Right lung (tissue), 5 donors: ENCODE results near the gene CREB3L1. TPM values are rescaled to one million over a fixed set of nuclear protein-coding genes. Genes with fewer than 3 reads are reported as not detected.
"Not testable (repeated sequence)": the region's sequence is repeated elsewhere in the genome, so short reads cannot be mapped to it uniquely, and the experiment has no call there.

Source experiments
- DNase-seq, 2 donors: peaks; one replicate each; pipeline ENCODE4 v3.0.0-alpha.2; 2013
- polyA plus RNA-seq, 5 donors: library from polyadenylated mRNA; unstranded; fragments of 120-200 nt; gene quantifications; one replicate each; pipeline versions ENCODE4 v1.2.1 to v1.2.3, GENCODE V29; 2013; ENCODE audit warnings: inconsistent platforms in 1 of 5, low replicate concordance in 1 of 5; ENCODE audit not compliant: insufficient read length in 5 of 5, insufficient read depth in 1 of 5

CREB3L1 gene
- polyA plus RNA-seq, 5 donors: 14.1 to 32.1 (median 21.2) TPM

DNA sequence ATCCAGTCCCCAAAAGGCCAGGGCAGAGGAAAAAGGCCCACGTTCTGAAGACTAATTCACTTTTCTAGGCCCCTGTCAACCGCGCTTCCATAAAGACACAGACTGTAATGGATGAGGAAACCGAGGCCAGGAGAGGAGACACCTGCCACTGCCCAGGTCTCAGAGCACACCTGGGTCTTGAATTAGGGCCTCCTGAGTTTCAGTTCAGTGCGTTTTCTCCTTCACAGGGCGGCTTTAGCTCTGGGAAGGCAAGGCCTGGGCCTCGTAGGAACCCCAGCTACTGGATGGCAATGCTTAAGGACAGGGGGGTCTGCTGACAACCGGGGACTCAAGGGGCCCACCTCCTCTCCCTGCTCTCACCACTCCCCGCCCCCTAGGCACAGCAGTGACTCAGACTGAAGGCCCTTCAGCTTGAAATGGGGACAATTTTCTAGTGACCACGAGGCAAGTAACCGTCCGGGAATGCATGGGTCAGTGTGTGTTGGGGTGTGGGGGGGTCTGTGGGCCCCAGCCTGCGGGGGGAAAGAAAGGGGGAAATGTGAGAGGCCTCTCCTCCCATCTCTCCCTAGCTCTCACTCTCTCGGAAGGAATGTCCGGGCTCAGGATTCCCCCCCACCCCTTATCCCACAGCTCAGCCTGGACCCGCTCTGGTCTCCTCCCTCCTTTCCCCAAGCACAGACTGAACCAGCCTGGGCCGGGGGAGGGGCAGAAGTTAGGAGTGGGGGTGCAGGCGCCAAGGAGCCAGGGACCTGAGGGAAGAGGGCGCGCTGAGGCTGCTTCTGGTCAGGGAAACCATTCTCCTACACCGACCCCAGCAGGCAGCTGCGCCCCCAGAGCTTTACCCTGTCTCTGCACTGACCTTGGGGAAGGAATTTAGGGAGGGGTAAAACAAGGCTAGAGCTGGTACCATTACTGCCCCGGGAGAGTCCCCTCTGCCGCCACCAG lies 17.2 kb downstream of the CREB3L1 start:
- no peak for DNase-seq

DNA sequence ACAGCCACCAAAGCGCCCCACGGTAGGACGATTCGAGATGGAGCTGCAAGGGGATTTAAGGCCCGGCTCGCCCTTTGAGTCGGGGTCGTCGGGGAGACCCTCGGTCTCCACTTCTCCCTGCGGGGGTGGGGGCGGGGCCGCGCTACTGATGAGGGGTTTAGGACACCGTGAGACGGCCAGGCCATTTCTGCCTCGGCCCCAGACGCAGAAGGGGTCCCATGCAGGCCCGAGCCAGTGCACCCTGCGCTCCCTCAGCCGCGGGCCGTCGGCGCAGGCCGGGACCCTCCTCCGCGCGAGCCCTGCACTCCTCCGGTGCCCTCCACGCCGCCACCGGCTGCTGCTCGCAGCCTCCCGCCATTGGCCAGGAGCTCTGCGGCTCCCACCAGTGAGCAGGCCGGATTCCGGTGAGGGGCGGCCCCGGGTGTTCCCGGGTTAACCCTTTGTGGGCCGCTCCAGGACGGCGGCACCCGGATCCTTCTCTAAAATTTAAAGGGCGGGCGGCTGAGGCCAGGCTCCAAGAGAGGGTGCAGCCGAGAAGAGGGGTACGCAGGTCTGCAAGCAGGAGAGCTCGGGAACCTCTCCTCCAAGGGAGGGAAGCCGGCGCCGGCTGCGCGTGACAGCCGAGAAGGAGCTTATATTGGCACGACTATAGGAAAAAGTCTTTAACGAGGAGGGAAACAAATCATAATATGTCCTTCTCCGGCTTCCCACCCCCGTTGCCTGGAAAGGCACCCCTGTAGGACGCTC lies 18.0 kb downstream of the CREB3L1 start:
- peak in 1 of 2 donors; percentile 82 for DNase-seq

DNA sequence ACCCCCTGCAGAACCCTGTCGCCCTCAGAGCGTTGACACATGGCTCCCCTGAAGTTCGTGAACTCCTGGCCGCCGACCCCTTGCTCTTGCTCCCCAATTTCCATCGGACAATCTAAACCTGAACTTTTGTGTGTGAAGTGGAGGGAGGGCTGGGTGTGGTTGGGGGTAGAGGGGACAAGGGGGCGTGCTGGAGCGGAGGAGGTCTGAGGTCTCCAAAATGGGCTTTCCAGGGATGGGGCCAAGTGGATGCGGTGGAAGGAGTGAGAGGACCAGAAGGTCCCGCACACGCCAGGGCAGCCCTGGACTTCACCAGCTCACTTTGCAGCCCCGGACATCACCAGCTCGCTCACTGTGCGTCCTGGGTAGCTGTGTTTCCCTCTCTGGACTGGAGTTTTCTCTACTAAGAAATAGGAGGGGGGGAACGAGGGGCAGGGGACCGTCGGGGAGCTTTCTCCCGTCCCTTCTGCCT lies 18.6 kb downstream of the CREB3L1 start:
- DNase-seq: no peak

DNA sequence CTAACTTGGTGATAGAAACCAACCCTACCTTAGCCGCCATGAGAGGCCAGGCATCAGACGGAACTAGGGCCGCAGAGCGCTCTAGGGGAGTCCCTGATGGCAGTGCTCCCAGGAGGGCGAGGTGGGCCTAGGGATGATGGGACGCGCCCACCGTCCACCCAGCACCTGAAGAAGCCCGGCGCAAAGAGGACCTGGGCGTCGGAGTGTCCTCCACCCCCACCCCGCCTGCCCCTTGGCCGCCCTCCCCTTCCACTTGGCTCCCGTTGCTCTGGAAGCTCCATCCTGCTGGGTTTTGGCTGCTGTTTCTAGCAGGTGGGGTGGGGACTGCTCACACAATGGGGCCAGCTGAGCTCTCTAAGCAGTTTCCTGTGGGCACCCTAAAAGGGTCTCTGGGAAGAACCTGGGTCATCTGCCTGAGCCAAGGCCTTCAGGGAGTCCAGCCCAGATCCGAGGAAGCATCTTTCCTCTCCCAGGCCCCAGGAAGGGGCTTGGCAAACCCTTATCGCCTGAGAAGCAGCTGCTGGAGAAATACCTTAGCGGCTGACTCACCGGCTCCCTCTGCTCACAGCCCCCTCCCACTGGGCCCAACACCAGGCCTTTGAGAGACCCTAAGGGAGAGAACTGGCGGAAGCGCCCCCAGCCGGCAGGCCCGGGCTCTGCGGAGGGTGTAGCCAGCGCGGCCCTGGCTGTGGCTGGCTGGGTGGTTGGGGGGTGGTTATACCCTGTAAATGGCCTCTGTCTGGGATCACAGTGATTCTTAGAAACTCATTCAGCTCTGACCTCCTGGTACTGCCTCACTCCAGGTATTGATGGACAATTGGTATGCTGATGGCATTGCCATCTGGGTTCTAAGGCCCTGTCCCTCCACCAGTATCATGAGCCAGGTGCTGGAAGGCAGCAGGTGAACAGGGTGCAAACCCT lies 19.3 kb downstream of the CREB3L1 start:
- no peak for DNase-seq

DNA sequence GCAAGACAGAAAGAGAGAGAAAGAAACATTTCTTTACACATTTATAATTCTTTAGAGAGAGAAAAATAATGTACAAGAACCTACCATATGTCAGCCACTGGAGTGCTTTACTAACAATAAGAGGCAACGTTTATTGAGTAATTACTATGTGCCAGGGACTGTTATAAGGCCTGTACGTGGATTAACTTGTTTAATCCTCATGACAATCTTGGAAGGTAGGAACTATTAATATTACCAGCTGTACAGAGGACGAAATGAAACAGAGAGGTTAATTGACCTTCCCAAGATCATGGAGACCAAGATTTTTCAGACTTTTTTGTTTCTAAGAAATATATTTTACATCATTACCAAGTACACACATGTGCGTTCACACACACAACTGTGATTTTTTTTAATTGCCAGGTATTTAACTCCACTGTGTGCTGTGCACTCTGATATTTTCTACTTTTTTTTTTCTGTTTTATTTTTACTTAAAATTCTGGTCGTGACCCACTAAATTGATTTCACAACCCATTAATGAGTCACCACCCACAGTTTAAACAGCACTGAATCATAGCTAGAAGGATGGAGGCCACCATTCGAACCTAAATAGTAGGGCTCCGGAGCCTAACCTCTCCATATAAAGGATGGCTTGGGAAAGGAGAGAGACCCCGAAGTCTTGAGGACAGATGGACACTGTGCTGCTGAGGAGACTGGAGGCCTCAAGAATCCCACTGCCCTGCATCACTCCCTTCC lies 21.4 kb downstream of the CREB3L1 start:
- no peak for DNase-seq

DNA sequence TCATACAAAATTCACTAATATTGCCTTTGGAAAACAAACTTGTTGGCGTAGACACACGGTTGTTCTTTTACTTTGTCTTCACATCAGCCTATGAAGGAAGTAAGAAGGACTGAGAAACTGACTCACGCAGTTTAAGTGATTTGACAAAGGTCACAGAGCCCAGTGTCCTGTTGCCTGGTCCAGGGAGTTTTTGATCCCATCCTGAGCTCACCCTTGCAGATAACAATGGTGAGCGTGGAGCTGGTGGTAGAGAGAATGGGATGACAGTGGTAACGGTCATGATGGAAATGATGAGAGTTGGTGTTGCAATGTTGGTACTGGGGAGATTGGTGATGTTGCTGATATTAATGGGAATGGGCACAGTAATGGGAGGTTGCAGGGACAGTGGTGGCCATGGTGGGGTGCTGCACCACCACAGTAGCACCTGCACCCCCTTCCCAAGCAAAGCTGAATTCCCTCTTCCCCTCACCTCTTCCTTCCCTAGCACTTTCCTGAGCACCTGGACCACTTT lies 22.0 kb downstream of the CREB3L1 start:
- DNase-seq: no peak

DNA sequence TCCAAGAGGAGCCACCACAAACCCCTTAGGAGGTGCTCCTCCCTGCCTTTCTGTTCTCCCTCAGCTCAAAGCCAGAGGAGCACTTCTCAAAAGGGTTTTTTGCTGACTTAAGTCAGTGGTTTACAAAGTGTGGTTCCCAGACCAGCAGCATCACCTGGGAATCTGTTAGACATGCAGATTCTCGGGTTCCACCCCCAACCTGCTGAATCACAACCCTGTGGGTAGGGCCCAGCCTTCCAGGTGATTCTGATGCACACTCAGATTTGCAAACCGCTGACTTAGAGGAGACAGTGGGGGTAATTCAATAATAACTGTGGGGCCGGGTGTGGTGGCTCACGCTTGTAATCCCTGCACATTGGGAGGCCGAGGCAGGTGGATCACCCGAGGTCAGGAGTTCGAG lies 22.8 kb downstream of the CREB3L1 start:
- DNase-seq: no peak

DNA sequence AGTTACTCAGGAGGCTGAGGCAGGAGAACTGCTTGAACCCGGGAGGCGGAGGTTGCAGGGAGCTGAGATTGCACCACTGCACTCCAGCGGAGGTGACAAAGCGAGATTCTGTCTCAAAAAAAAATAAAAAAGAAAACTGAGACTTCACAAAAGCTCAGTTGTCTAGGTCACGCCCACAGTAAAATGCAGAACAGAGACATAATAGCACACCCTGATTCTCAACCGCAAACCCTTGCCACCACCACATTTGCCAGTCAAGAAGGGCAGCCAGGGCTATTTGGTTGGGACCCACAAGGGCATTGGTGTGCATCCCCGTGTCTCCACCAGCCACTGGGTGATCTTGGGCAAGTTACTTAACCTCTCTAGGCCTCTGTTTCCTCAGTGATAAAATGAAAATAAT lies 25.4 kb downstream of the CREB3L1 start:
- DNase-seq: no peak

DNA sequence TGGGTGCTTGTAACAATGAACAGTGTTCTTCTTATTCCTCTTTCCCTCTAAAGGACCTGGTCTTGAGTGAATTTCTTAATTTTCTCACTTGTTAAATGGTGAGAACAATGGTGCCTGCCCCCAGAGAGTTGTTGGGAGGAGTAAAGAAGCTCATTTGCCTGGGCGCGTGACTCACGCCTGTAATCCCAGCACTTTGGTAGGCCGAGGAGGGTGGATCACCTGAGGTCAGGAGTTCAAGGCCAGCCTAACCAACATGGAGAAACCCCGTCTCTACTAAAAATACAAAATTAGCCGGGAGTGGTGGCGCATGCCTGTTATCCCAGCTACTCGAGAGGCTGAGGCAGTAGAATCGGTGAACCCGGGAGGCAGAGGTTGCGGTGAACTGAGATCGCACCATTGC lies 26.6 kb downstream of the CREB3L1 start:
- not testable (repeated sequence) for DNase-seq

DNA sequence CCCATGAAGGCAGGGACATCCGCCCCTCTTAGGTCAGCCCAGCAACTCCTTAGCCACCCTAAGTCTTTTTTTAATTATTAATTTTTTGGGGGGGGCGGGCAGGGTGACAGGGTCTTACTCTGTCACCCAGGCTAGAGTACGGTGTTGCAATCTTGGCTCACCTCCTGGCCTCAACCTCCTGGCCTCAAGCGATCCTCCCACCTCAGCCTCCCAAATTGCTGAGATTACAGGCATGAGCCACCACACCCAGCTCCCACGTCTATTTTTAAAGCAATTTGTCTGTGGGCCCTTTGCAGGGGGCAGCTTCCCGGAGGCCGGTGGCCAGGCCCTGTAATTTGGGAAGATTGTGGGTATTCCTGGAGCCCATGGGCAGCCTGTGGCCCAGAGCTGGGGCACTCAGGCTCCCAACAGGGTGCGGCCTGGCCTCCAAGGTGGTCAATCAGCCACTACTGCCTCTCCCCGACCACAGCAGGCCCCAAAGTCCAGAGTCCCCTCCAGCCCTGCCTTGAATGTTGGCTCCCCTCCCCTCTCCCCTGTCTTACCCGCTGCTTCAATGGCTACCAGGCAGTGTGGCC lies 27.2 kb downstream of the CREB3L1 start:
- DNase-seq: no peak

DNA sequence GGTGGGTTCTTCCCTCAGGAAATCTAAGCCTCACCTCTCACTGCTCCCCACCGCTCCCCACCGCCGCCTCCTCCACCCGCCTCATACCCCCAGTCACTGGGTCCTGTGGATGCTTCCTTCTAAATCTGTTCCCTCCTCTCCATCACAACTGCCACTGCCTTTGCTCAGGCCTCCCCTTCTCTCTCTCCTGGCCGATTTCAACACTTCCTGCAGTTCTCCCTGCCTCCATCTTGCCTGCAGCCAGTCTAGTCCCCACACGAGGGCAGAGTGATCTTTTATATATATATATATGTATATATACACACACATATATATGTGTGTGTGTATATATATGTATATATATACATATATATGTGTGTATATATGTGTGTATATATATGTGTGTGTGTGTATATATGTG lies 27.8 kb downstream of the CREB3L1 start:
- DNase-seq: no peak

DNA sequence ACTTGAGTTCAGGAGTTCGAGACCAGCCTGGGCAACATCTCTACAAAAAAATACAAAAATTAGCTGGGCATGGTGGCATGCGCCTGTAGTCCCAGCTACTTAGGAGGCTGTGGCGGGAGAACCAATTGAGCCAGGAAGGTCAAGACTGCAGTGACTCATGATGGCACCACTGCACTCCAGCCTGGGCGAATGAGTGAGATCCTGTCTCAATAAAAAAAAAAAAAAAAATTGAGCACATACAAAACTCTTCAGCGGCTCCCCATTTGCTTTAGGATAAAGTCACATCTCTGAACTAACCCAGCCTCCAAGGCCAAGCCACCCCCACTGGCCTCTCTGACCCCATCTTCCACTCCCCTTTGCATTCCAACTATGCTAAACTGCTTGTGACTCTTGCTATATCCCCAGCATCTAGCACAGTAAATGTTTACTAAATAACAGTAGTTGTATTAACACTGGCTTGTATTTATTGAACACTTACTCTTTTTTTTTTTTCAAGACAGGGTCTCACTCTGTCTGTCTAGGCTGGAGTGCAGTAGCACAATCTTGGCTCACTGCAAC lies 28.9 kb downstream of the CREB3L1 start:
- no peak for DNase-seq

DNA sequence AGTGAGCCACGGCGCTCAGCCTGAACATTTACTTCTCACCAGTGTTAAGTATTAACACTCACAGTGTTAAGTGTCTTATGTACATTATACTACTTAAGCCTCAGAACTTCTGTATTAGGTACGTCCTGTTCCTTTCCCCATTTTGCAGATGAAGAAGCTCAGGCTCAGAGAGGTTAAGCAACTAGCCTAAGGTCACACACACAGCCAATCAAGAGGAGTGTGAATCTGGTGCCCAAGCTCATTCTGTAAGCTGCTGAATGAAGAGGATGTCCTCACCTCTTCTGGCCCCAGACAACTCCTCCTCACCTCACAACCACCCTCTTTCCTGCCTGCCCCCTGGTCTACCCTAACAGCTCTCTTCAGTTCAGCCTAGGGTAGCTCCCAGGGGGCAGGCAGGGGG lies 29.9 kb downstream of the CREB3L1 start:
- no peak for DNase-seq

DNA sequence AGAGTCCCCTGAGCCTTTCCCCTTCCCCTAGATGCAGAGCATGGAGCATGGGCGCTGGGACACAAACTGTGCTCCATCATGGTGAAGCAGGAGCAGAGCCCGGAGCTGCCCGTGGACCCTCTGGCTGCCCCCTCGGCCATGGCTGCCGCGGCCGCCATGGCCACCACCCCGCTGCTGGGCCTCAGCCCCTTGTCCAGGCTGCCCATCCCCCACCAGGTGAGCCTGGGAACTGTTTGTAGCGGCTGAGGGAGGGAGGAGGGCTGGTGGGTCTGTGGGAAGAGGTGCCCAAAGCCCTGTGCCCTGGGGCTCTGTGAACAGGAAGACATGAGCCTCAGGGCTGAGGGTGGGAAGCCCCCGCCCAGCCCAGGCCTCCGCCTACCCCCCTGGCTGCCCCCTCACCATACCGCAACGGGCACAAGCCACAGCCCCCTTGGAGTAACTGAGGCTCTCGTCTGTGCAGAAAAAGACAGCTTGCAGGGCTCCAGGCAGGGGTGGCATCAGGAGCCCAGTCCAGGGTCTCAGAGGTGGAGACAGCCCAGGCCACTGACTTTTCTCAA lies 30.4 kb downstream of the CREB3L1 start:
- no peak for DNase-seq

DNA sequence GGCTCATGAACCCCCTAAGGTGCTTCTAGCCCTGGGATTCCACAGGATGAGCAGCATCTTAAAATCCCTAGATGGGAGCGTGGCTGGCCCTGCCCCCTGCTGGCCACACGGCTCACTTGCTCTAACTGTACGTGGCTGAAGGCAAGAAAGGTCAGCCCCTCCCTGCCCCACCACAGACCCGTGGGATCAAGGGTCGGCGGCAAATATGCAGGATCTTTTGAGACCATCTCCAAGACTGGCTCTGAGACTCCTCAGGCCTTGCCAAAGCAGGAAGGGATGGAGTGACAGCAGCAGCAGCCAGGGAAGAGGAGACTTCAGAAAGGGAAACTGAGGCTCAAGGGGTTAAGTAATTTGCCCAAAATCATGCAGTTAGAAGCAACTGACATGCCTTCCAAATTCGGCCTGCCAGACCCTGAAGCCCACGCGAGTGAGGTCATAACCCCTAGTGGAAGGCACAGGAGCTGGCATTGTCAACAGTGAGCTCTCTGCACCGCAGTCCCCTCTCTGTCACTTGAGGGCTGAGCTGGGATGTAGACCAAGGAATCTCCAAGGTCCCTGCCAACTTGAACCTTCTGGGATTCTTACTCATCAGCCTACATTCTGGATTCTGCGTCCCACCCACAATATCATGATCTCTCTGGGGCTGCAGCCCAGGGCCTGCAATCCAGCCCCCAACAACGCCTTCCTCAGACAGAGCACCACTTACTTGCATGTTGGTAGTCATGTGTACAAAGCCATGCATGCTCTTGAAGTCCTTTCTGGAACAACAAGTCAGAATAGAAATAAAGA lies 31.4 kb downstream of the CREB3L1 start:
- DNase-seq: no peak

DNA sequence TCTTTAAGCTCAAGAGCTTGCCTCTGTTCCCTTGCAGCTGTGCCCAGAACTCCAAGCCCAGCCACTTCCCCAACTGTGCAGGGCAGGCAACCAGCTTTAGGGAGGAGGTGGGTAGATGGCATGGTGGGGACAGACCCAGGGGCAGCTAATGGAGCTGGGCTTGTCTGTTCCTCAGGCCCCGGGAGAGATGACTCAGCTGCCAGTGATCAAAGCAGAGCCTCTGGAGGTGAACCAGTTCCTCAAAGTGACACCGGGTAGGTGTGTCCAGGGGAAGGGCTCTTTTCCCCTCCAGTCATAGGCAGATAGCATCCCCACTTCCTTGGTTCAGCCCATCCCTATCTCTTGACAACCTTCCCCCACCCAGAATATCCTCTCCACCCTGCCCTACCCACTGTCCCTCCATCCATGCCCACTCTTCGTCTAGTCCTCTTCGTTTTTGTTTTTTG lies 32.4 kb downstream of the CREB3L1 start:
- DNase-seq: no peak

DNA sequence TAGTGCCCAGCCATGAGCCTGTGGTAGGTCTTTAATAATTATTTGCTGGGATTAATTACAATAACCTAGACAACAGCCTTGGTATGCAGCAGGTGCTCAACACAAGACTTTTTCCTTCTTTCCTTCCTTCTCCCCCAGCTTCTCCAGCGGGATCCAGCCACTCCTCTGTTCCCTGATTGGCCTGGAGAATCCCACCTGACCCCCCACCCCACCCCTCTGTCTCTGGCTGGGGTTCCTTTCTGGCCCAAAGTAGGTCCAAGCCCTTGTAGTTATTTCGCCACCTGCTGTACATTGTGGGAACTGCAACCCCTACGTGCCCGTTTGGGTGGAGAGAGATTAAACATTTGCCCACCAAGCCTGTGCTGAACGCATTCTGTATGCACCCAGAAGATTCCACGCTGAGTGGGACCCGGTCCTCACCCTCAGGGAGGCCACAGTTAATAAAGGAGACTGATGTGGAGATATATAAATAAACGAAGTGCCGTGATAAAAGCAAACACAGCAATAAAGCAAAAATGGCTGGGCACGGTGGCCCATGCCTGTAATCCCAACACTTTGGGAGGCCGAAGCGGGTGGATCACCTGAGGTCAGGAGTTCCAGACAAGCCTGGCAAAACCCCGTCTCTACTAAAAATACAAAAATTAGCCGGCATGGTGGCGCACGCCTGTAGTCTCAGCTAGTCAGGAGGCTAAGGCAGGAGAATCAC lies 37.7 kb downstream of the CREB3L1 start:
- no peak for DNase-seq
